GM21723 (cell line): Measurements from ENCODE around the gene TJP3.
A peak's percentile ranks its signal among the peaks of the same experiment; 100 is the strongest.
"Not testable (repeated sequence)": the region's sequence is repeated elsewhere in the genome, so short reads cannot be mapped to it uniquely, and the experiment has no call there.

Experiments used
- ATAC-seq: cut with Tn5 transposase; IDR thresholded peaks from one replicate; pipeline ENCODE4 v1.9.1; 2021; ENCODE audit warnings: mild to moderate bottlenecking, moderate library complexity; ENCODE audit not compliant: unreplicated experiment

The TJP3 gene

GRCh38 chr19:3740431-3740830, 32.2 kb downstream of the TJP3 start:
- no peak for ATAC-seq

DNA sequence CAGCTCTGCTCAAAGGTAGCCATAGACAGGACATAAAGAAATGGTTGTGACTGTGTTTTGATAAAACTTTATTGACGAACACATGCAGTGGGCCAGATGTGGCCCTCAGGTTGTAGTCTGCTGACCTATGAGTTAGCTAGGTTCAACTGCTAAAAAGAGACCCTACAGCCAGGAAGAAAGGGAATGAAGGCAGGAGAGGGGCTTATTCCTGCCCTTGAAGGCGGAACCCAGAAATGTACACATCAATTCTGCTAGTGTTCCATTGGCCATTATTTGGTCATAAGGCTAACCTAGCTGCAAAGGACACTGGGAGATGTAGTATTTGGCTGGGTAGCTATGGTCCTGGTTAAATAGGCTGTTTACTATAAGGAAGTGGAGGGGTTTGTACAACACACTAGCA, 35.3 kb downstream of the TJP3 start:
- no peak for ATAC-seq

DNA sequence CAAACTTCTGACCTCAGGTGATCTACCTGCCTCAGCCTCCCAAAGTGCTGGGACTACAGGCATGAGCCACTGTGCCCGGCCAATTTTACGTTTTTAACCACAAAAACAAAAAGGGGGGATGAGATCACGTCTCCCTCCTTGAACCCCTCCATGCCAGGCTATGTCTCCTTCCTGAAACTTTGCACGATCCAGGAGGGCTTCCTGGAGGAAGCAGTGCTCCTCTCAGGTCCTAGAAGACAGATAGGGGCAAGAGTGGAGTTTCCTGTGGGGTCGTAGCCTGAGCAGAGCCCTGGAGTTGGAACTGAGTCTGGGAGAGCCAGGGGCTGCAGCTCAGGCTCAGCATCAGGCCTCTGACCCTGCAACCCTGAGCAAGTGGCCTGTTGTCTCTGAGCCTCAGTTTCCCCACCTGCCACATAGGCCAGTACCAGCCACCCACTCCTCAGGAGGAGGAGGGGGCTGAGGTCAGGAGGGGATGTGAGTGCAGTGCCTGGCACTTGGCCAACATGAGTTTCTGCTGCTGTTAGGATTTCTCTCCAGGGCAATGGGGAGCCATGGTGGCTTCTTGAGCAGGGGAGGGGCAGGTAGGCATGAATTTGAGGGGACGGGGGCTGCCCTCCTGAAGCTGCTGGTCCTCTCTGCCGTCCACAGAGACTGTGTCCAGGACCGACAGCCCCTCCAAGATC, 37.3 kb downstream of the TJP3 start:
- ATAC-seq, result no peak

- ATAC-seq, result no peak
Observed at GRCh38 chr19:3746371-3747056, 38.3 kb downstream of the TJP3 start.

DNA sequence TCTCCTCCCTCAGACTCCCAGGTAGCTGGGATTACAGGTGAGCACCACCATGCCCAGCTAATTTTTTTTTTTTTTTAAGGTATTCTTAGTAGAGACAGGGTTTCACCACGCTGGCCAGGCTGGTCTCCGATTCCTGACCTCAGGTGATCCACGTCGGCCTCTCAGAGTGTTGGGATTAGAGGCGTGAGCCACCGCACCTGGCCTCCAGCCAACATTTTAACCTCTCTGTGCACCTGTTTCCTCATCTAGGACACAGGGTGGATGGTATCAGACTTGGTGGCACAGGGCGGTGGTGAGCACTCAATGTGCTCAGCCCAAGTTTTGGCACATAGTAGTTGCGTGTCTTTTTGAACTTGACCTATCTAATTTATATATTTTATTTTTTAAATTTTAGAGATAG, 40.8 kb downstream of the TJP3 start:
- no peak for ATAC-seq

- ATAC-seq, result no peak
Observed at GRCh38 chr19:3750211-3750610, 42.0 kb downstream of the TJP3 start.

- ATAC-seq, result no peak
Observed at GRCh38 chr19:3751236-3751635, 43.1 kb downstream of the TJP3 start.

GRCh38 chr19:3752492-3752891, 44.3 kb downstream of the TJP3 start:
- no peak for ATAC-seq

GRCh38 chr19:3753631-3754410, 45.6 kb downstream of the TJP3 start:
- no peak for ATAC-seq

DNA sequence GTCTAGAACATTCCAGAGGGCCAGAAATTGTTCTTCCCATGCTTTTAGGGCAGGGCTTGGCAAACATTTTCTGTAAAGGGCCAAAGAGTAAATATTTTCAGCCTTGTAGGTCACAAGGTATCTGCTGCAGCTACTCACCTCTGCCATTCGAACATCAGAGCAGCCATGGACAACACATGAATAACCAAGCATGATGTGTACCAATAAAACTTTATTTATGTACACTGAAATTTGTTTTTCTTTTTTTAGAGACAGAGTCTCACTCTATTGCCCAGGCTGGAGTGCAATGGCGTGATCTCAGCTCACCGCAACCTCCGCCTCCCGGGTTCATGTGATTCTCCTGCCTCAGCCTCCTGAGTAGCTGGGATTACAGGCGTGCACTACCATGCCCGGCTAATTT, 49.5 kb downstream of the TJP3 start:
- not testable (repeated sequence) for ATAC-seq

GRCh38 chr19:3758297-3758696, 50.1 kb downstream of the TJP3 start:
- not testable (repeated sequence) for ATAC-seq

DNA sequence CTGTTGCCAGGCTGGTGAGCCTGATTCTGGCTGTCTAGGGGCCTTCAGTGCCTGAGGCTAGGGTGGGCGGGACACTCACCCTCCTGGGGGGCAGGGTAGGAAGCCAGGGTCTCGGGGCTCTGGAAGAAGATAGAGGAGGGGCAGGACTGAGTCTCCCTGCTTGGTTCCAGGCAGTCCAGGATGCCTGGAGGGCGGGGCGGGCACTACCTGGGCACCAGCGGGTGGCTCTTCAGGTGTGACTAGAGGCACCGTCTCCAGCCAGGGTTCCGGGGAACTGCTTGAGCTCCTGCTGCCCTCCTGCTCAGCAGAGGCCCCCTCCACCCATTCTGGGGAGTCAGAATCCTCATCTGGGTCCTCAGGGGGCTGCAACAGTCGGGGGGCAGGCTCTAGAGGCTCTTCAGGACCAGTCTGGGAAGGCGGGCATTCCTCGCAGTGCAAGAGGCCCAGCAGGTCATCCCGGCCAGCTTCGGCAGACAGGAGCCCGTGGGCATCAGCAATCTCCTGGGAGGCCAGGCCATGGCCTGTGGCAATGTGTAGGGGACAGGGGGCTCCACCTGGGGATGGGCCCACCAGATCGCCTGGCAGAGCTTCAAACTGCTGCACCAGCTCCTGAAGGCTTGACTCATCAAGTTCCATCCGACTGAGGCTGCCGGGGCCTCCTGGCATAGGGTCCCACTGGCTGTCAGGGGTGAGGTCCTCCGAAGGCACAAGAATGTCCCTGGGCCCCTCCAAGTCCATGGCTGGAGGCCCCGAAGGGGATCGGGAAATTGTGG, 51.5 kb downstream of the TJP3 start:
- ATAC-seq, result no peak

DNA sequence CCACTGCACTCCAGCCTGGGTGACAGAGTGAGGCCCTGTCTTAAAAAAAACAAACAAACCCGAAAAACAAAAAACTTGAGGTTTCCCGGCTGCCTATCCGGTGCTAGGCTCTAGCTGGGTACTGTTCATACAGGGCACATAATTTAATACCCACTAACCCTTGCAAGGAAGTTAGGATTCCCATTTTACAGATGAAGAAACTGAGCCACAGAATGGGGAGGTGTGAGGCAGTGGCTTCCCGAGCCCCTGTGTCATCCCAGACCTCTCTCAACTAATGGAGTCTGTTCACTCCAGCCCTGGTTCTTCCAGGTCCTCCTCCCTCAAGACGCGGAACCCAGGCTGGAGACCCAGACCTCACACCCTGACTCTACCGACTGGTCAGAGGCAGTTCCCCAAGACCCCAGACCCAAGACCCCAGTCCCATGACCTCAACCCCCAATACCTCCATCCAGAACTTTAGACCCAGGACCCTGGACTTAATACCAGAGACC, 52.7 kb downstream of the TJP3 start:
- no peak for ATAC-seq

- peak; percentile 44 for ATAC-seq
Observed at GRCh38 chr19:3761382-3762129, 53.4 kb downstream of the TJP3 start, which contains the start of gene APBA3. Gene APBA3, minus strand, starts transcription at chr19:3761692. Its CDS starts 1,428 bp downstream, at chr19:3760264.

- ATAC-seq, result no peak
Observed at GRCh38 chr19:3762130-3762473, 53.9 kb downstream of the TJP3 start.

- peak; percentile 64 for ATAC-seq
Observed at GRCh38 chr19:3762501-3763459, 54.6 kb downstream of the TJP3 start, which contains the start of gene MRPL54. Gene MRPL54, plus strand, starts transcription at chr19:3762682. Its CDS starts 19 bp downstream, at chr19:3762701.

GRCh38 chr19:3765121-3765520, 56.9 kb downstream of the TJP3 start:
- no peak for ATAC-seq

- ATAC-seq, result not testable (repeated sequence)
Observed at GRCh38 chr19:3765757-3766156, 57.6 kb downstream of the TJP3 start.

DNA sequence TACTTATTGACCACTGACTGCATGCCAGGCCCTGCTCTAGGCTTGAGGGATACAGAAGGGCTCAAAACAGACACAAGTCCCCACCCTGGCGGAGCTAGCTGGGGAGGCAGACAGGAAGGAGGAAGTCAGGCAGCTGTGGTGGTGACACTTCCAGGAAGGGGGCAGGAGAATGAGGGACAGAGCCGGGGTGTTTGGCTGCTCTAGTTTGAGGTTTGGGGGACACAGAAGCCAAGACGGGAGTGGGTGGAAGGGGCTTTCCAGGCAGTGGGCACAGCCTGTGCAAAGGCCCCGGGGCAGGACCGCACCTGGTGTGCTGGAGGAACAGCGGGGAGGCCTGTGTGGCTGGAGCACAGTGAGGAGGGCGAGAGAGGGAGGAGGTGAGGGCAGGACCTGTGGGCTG, 58.3 kb downstream of the TJP3 start:
- no peak for ATAC-seq
